ENCODE results near the gene PLXNA4.

Gene PLXNA4

DNA sequence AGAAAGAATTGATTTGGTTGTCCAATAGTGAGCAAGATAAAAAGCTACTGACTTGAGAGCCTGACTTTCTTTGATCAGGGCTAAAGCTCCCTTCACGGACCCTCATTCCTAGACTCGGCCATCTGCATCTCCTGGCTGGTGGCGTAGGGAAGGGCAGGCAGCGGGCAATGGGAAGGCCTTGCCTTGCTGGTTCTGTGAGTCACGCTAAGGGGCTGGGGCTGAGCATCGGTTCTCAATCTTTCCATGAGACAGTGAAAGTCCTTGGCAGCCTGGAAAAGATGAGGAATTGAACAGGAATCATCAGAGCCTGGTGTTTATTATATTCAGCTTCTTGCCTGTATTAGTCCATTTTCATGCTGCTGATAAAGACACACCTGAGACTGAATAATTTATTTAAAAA, 475.3 kb downstream of the PLXNA4 start:
- CTCF ChIA-PET = no interaction called here
- POLR2A ChIA-PET = no interaction called here
- TF ChIP-seq CTCF (IDR thresholded peaks at IDR 0.05; ENCODE audit: control extremely low read depth, extremely low read depth, low read depth, missing control alignments) = no peak
- DNase-seq (ENCODE audit: extremely low spot score) = no peak

GRCh38 chr7:132100483-132100882, 475.8 kb downstream of the PLXNA4 start:
- ChIA-PET POLR2A (no interaction called here), CTCF (no interaction called here)
- no peak for DNase-seq (ENCODE audit: extremely low spot score)
- TF ChIP-seq CTCF (IDR thresholded peaks at IDR 0.05; ENCODE audit: control extremely low read depth, extremely low read depth, low read depth, missing control alignments) = no peak

GRCh38 chr7:132099163-132099562, 477.1 kb downstream of the PLXNA4 start:
- ChIA-PET POLR2A (no interaction called here), CTCF (no interaction called here)
- DNase-seq (ENCODE audit: extremely low spot score) = no peak
- TF ChIP-seq CTCF (IDR thresholded peaks at IDR 0.05; ENCODE audit: control extremely low read depth, extremely low read depth, low read depth, missing control alignments) = no peak

- ChIA-PET POLR2A (no interaction called here), CTCF (no interaction called here)
- TF ChIP-seq CTCF (IDR thresholded peaks at IDR 0.05; ENCODE audit: control extremely low read depth, extremely low read depth, low read depth, missing control alignments) = no peak
- DNase-seq (ENCODE audit: extremely low spot score) = no peak
These were observed 477.9 kb downstream of the PLXNA4 start for GRCh38 chr7:132098327-132098726.

DNA sequence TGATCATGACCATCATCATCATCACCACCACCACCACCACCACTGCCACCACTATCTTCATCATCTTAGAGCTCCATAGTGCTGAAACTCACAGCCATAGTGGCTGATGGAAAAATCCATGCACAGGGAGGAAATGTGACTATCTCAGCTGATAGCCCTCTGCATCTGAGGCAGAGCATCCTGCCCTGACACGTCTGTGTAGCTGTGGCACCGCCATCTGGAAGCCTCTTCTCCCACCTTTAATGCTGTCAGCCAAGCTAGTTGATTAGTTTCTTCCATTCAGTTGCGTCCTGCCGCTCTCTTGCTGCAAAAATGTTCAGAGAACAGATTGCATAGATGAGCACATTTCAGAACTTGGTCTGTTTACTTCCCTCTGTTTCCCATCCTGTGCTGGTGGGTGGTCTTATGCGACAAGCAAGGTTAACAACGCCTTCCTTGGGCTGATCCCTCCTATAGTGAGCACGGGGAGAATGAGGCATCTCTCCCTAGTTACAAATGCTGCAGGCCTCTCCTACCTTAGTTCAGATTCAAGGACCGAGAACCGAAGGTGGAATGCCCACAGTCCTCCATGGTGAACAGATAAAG, 478.6 kb downstream of the PLXNA4 start:
- CTCF ChIA-PET = no interaction called here
- POLR2A ChIA-PET = no interaction called here
- TF ChIP-seq CTCF (IDR thresholded peaks at IDR 0.05; ENCODE audit: control extremely low read depth, extremely low read depth, low read depth, missing control alignments) = no peak
- no peak for DNase-seq (ENCODE audit: extremely low spot score)

GRCh38 chr7:132095111-132095765, 481.0 kb downstream of the PLXNA4 start:
- DNase-seq (ENCODE audit: extremely low spot score) = no peak
- no peak for TF ChIP-seq CTCF (IDR thresholded peaks at IDR 0.05; ENCODE audit: control extremely low read depth, extremely low read depth, low read depth, missing control alignments)
- POLR2A ChIA-PET = no interaction called here
- CTCF ChIA-PET = no interaction called here
